Hepatocyte (in vitro differentiated cells): ENCODE results near the gene SLC7A14. TPM values are rescaled to one million over a fixed set of nuclear protein-coding genes. Genes with fewer than 3 reads are reported as not detected.

Experiments used
- DNase-seq: peaks from one replicate; pipeline ENCODE4 v3.0.0-alpha.2; 2016; ENCODE audit warnings: low spot score
- H2AFZ ChIP-seq: fragments of 200-600 bp; sonication (generic); 2 replicates; pipeline ENCODE4 v1.6.0; 2016; ENCODE audit warnings: antibody characterized with exemption, mild to moderate bottlenecking
- H3K27ac ChIP-seq: fragments of 200-600 bp; sonication (generic); 2 replicates; pipeline ENCODE4 v1.5.1; 2016; ENCODE audit warnings: mild to moderate bottlenecking
- H3K27me3 ChIP-seq: fragments of 200-600 bp; sonication (generic); 2 replicates; pipeline ENCODE4 v1.6.1; 2016
- H3K36me3 ChIP-seq: fragments of 200-600 bp; sonication (generic); replicated peaks from 2 replicates; pipeline ENCODE4 v1.5.1; 2016; ENCODE audit warnings: low read depth; ENCODE audit not compliant: insufficient read depth
- H3K4me1 ChIP-seq: fragments of 200-600 bp; sonication (generic); 2 replicates; pipeline ENCODE4 v1.5.1; 2016; ENCODE audit warnings: mild to moderate bottlenecking, moderate library complexity; ENCODE audit not compliant: insufficient read depth
- H3K4me2 ChIP-seq: fragments of 200-600 bp; sonication (generic); 2 replicates; pipeline ENCODE4 v1.6.0; 2016
- H3K4me3 ChIP-seq: fragments of 200-600 bp; sonication (generic); 2 replicates; pipeline ENCODE4 v1.5.1; 2016; ENCODE audit warnings: mild to moderate bottlenecking
- H3K79me2 ChIP-seq: fragments of 200-600 bp; sonication (generic); 2 replicates; pipeline ENCODE4 v1.6.0; 2017; ENCODE audit warnings: mild to moderate bottlenecking
- H3K9me2 ChIP-seq: fragments of 200-600 bp; sonication (generic); replicated peaks from 2 replicates; pipeline ENCODE4 v1.6.0; 2017; ENCODE audit warnings: mild to moderate bottlenecking; ENCODE audit not compliant: insufficient read depth
- H3K9me3 ChIP-seq: fragments of 200-600 bp; sonication (generic); 2 replicates; pipeline ENCODE4 v1.5.1; 2016; ENCODE audit warnings: low read depth, mild to moderate bottlenecking
- H4K20me1 ChIP-seq: fragments of 200-600 bp; sonication (generic); 2 replicates; pipeline ENCODE4 v1.6.0; 2016; ENCODE audit warnings: mild to moderate bottlenecking; ENCODE audit not compliant: insufficient read depth, poor library complexity, severe bottlenecking
- EZH2 ChIP-seq: fragments of 200-600 bp; sonication (generic); IDR thresholded peaks from 2 replicates; pipeline ENCODE4 v1.6.1; 2016; ENCODE audit warnings: antibody characterized with exemption, mild to moderate bottlenecking, borderline replicate concordance
- EZH2phosphoT487 ChIP-seq: fragments of 200-600 bp; sonication (generic); IDR thresholded peaks from one replicate; pipeline ENCODE4 v1.6.1; 2018; ENCODE audit warnings: antibody characterized with exemption, mild to moderate bottlenecking, low read depth, moderate library complexity; ENCODE audit not compliant: unreplicated experiment, severe bottlenecking
- WGBS: methylation state at CpG from one replicate; pipeline ENCODE4 v1.1.6; 2016; ENCODE audit warnings: low lambda C conversion rate; ENCODE audit errors: missing lambda C conversion rate; 5-methylcytosine and 5-hydroxymethylcytosine counted together
- polyA plus RNA-seq: library from polyadenylated mRNA; unstranded; fragments of >200 nt; fragmentation: Nextera tagmentation; extraction: Ambion mirVana; gene quantifications from 2 replicates; pipeline ENCODE4 v1.2.1, GENCODE V29; 2016
- total RNA-seq: library from RNA; depleted of rRNA; stranded (reverse); fragments of >200 nt; gene quantifications from 2 replicates; pipeline ENCODE4 v1.2.3, GENCODE V29; 2014
- TF ChIP-seq, protein P1 (sequence below): fragments of 200-600 bp; sonication (generic); IDR thresholded peaks from 2 replicates; pipeline ENCODE4 v1.5.1; 2016; ENCODE audit warnings: antibody characterized with exemption, mild to moderate bottlenecking; ENCODE audit not compliant: poor library complexity

The SLC7A14 gene
- total and polyA plus RNA-seq, 2 experiments from 2014 or later, result 0.10 TPM; not detected in 1

- no peaks in the 10 kb centered on the region for H4K20me1 ChIP-seq
- no peaks in the 10 kb centered on the region for H3K36me3 ChIP-seq
- H3K4me2 ChIP-seq, result no peak overlapping the region
- TF ChIP-seq EZH2 (no peak), EZH2phosphoT487 (no peak)
- TF ChIP-seq, protein P1, sequence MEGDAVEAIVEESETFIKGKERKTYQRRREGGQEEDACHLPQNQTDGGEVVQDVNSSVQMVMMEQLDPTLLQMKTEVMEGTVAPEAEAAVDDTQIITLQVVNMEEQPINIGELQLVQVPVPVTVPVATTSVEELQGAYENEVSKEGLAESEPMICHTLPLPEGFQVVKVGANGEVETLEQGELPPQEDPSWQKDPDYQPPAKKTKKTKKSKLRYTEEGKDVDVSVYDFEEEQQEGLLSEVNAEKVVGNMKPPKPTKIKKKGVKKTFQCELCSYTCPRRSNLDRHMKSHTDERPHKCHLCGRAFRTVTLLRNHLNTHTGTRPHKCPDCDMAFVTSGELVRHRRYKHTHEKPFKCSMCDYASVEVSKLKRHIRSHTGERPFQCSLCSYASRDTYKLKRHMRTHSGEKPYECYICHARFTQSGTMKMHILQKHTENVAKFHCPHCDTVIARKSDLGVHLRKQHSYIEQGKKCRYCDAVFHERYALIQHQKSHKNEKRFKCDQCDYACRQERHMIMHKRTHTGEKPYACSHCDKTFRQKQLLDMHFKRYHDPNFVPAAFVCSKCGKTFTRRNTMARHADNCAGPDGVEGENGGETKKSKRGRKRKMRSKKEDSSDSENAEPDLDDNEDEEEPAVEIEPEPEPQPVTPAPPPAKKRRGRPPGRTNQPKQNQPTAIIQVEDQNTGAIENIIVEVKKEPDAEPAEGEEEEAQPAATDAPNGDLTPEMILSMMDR, result no peak
- H3K27me3 ChIP-seq, result no peaks in the 10 kb centered on the region
- H3K4me1 ChIP-seq, result peaks cover 8% of the 10 kb centered on the region
- no peaks in the 10 kb centered on the region for H3K9me2 ChIP-seq
- no peaks in the 10 kb centered on the region for H3K9me3 ChIP-seq
- H3K79me2 ChIP-seq, result no peaks in the 10 kb centered on the region
- no peak overlapping the region for H3K27ac ChIP-seq
- no peak for DNase-seq
- H2AFZ ChIP-seq, result no peak overlapping the region
- no peak overlapping the region for H3K4me3 ChIP-seq
- WGBS, result 75% methylated on average over 3 of the region's 3 CpGs
These were observed 98.8 kb downstream of the SLC7A14 start for GRCh38 chr3:170487031-170487430.

- WGBS, result 63% methylated on average over 9 of the region's 9 CpGs
- TF ChIP-seq, protein P1, result no peak
- no peak for TF ChIP-seq EZH2phosphoT487
- TF ChIP-seq EZH2, result no peak
- Histone ChIP-seq H3K27ac (no peak overlapping the region), H3K27me3 (no peaks in the 10 kb centered on the region), H3K9me3 (no peaks in the 10 kb centered on the region), H3K36me3 (no peaks in the 10 kb centered on the region), H4K20me1 (no peaks in the 10 kb centered on the region), H2AFZ (no peak overlapping the region), H3K9me2 (no peaks in the 10 kb centered on the region), H3K4me3 (no peak overlapping the region), H3K79me2 (no peaks in the 10 kb centered on the region), H3K4me2 (no peak overlapping the region), H3K4me1 (peaks cover 8% of the 10 kb centered on the region)
- no peak for DNase-seq
These were observed 99.5 kb downstream of the SLC7A14 start for GRCh38 chr3:170486398-170486797.

DNA sequence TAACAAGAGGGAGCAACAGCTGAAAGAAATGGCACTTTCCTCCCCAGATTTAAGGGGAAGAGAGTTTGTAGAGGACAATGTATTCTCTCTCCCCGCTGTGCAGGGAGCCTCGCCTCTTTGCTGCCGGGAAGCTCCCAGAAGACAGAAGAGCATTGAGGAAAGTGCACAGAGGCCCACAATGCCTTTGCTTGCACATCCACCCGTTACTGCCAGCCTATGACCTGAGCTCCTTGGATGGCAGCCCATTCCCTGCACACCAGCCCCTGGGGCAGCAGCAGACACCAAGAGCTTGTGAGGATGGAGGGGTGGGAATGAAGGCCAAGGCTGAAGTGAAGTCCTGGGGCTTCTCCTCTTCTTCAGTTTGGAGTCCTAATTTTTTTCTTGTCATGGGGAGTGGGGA, 100.2 kb downstream of the SLC7A14 start:
- Histone ChIP-seq H3K27me3 (no peaks in the 10 kb centered on the region), H3K9me3 (no peaks in the 10 kb centered on the region), H3K79me2 (no peaks in the 10 kb centered on the region), H3K4me3 (no peak overlapping the region), H3K4me2 (no peak overlapping the region), H4K20me1 (no peaks in the 10 kb centered on the region), H3K27ac (no peak overlapping the region), H2AFZ (no peak overlapping the region), H3K36me3 (no peaks in the 10 kb centered on the region), H3K9me2 (no peaks in the 10 kb centered on the region), H3K4me1 (peaks cover 8% of the 10 kb centered on the region)
- TF ChIP-seq, protein P1, result no peak
- TF ChIP-seq EZH2phosphoT487, result no peak
- TF ChIP-seq EZH2, result no peak
- 98% methylated on average over 4 of the region's 4 CpGs for WGBS
- DNase-seq, result no peak

DNA sequence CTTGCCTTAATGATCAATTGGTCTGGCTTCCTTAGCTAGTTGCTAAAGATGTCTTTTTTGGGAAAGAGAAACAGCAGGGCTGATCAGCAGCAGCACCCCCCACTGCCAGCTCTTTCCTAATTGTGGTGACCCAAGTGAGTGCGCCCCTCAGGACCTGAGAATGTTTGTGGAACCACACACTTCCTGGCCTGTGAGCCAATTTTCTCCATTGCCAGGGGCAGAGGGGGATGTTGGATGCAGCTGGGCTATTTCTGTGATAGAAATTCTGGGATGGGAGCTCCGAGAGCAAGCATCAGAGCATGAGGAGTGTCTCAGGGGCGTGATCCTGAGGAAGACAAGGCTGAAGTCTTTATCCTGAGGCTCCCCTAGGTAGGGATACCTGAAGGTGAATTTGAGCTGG, 100.6 kb downstream of the SLC7A14 start:
- WGBS, result 94% methylated on average over 3 of the region's 3 CpGs
- Histone ChIP-seq H4K20me1 (no peaks in the 10 kb centered on the region), H3K9me3 (no peaks in the 10 kb centered on the region), H3K27me3 (no peaks in the 10 kb centered on the region), H2AFZ (no peak overlapping the region), H3K4me2 (no peak overlapping the region), H3K27ac (no peak overlapping the region), H3K36me3 (no peaks in the 10 kb centered on the region), H3K9me2 (no peaks in the 10 kb centered on the region), H3K4me3 (no peak overlapping the region), H3K4me1 (peaks cover 8% of the 10 kb centered on the region), H3K79me2 (no peaks in the 10 kb centered on the region)
- DNase-seq, result no peak
- TF ChIP-seq EZH2phosphoT487, result no peak
- TF ChIP-seq EZH2, result no peak
- TF ChIP-seq, protein P1, result no peak
